Activated CD4-positive, alpha-beta T cell treated with anti-CD3 and anti-CD28 coated beads for 4 hours (primary cell): ENCODE data around the gene PLCL2.

ENCODE experiments used
- DNase-seq, 2 donors: peaks; one replicate each; pipeline ENCODE4 v3.0.0-alpha.2; 2020

PLCL2 gene

GRCh38 chr3:16866571-16866970, 18.2 kb upstream of the PLCL2 start:
- DNase-seq, result no peak

DNA sequence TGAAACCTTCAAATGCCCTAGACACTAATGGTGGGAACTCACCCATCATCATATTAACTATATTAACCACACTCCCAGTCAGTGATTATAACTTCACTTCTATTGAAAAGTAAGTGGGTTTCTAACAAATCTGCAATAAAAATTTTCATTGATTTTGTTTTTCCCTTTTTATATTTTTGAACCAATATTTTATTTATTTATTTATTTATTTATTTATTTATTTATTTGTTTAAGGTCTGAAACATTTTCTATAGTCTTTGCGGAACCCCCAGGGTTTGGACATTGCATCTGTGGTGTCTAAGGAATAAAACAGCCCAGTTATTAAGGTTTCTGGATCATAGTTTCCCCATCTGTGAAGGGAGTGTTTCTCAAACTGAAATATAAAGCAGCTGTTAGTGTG, 16.2 kb upstream of the PLCL2 start:
- DNase-seq, result no peak

DNA sequence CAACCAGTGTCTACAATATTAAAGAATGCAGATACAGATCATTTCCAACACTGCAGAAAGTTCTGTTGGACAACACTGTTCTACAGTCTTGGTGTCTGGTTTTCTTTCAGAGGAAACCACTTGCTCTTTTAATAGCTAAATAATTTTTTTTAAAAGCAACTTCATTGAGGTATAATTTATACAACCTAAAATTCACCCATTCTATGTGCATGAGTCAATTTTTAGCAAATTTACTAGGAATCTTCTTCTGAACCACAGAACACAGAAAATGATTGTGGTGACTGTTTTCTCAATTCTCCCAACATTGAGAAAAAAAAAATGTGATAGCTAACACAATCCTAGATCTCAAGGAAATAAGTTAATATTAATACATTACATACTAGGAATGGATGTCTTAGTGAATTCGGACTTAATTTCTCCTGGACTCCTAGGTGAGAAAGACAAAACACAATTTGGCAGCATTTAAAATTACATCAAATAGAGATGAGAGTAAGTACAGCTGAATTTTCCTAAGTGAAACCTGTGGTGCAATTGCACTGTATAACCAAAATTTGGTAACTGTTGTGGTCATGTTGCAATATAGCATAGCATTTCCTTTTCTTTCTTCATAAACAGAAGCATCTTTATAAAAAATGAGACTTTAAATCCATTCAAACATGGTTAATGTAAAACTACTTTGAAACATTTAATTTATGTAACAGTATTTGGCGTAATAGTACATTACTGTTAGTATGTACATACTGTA, 15.3 kb upstream of the PLCL2 start:
- DNase-seq, result no peak

GRCh38 chr3:16871915-16872842, 12.6 kb upstream of the PLCL2 start:
- no peak for DNase-seq

GRCh38 chr3:16873872-16874271, 10.9 kb upstream of the PLCL2 start:
- DNase-seq, result no peak

DNA sequence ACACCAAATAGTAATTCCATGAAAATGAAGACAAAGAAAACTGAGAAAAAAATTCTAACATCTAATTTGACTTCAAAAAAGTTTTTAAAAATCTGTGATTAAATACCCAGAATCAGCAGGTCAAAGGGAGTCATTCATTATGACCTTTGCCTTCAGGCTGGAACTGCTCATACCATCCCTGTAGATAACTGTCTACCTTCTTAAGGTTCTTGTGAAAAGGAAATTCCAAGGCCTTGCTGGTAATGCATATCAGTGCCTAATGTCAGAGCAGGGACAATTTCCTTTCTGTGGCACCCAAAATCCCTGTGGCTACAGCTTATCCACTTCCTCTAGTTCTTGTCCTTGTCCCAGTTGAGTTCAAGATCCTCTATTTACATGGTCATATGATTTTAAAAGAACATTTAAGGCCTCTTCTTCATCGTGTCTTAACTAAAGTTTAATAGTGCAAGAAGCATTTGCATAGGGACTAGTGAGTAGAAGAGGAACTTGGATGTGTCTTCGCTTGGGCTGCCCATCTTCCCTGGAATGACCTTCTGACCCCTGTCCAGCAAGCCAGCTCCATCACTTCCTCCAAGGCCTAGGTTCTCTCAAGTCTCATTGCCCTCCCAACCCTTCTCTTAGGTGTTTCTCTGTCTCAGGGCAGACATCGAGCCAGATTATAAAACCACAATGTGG, 8.7 kb upstream of the PLCL2 start:
- DNase-seq, result no peak

DNA sequence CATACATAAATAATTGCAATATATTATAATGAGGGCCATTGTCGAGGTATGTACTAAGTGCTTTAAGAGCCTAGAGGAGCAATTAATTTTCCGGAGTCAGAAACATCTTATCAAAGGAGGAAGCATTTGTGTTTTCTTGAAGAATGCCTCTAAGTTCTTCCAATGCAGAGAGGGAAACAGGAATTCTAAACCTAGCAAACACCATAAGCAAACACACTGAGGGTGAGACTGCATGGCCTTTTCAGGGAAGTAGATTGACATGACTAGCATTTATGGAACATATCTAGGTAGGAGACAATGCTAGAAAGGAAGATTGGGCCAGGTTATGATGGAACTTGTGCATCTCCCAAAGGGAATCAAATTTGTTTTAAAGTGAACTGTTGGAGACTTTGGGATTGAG, 7.2 kb upstream of the PLCL2 start:
- no peak for DNase-seq

GRCh38 chr3:16877911-16878310, 6.8 kb upstream of the PLCL2 start:
- DNase-seq, result no peak

DNA sequence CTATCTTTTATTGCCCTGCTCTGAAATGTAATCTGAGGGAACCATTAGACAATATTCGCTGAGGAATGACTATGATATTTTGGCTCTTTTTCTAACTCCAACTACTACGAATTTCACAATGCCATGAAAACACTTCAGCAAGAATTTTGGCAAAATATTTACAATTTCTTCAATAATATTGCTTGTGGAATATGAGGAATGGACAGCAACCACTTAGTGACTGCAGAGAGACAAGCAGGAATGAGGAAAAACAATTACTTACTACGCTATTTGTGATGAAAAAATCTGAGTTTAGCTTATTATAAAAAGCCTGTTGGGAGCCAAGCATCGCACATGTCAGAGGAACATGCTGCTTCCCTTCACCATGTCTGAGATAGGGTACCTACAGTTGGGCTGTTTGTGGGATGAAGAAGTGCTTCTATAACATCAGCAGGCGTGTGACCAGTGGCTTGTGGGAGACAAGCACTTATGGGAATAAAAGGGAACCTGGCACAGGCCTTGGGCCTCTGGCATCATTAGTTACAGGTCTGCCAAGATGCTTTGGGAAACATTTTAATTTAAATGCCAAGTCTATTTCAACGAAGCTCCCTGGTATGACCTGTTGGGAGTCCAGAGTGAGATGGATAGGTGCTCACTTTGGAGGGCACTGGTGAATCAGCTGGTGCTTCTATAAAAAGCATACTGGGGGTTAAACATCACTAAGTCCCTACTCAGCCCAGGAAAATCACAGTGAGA, 2.7 kb upstream of the PLCL2 start:
- DNase-seq, result no peak

DNA sequence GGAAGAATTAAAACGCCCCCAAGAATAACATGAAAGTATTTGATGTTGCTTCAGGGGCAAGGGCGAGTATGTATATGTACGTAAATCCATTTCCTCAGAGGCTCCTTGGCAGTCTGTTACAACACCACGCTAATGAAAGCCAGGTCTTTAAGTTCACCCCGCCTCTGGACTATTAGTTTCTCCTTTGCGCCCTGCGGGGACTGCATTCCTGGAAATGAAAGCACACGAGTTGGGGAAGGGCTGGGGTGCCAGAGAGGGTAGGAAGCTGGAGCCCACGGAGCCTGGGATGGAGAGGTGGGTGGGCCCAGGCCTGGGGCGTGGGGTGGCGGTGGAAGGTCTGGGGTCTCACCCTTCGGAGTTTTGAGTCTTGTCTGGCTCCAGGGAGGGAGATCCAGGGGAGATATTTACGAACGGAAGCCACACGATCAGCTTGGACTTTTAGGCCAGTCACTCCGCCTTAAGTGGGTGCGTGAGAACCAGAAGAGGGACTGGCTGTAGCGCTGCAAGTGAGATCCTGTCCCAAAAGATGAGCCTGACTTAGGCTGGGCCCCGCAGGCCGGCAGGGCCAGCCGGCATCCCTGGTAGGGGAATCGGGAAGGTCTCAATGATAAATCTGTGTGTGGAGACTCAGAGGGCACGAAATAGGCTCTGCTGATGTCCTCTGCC, 1.6 kb upstream of the PLCL2 start:
- DNase-seq, result no peak

GRCh38 chr3:16883723-16884083, 1.1 kb upstream of the PLCL2 start:
- DNase-seq, result no peak

GRCh38 chr3:16884084-16884747, 539 bp upstream of the PLCL2 start:
- DNase-seq, result peak; percentile 76 to 77

DNA sequence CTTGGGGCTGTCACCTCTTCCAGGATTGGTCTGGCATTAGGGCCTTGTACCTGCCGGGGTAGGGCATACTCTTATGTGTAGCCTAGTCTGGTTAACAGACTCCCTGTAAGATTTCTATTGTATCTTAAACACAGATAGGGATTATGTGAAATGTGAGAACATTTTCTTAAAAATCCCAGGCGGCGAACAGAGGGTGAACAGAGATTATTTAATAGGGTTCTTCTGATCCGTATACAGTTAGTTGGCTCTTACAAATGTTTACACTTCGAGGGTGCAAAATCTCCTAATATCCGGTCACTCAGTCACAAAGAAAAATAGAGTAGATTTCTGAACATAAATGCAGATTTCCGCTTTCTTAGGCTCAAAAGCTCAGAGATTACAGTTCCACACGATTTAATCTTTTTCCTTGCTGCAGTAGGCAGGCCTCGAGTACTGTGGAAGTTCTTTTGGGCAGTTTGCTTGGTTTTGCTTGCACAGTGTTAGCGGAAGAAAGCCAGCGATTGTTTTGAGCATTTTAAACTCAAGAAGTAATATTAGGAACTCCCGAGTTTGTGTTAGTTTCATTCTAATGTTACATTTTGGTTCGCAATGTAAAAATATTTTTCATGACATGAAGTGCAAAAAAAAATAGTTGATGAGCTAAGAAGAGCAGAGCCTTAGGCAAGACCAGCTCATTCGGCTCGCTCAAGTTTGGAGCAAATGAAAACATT, 993 bp downstream of the PLCL2 start:
- DNase-seq, result no peak

DNA sequence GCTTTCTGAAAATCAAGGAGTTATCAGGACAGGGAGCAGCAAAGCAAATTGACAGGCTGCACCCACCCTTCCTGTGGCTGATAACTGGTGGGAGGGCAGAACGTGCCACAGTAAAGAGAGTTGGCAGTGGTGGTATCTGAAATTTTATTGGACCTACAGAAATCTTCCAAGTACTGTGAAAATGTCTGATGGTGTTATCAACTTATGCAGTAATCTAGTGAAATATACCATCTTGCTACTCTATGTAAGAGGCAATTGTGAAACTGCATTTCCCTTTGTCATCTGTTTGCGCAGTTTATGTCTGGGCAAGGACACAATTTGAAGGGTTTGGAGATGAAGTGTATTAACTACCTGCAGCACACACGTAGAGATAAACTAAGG, 1.5 kb downstream of the PLCL2 start:
- no peak for DNase-seq

DNA sequence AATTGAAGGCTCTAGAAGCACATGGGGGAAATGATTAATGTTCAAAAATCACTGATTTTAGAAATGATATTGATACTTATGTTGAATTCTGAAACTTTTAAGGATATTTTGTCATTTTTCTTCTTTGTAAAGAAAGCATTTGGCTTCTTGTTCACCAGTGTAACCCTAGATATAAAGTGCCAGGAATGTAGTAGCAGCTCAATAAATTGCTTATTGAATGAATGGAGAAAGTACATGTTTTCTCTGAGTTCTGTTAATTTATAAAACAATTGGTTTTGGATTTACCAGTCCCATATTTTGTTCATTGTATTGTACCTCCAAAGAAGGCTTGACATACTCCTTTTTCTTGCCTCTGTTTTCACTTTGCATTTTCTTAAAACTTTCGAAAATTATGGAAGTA, 2.4 kb downstream of the PLCL2 start:
- no peak for DNase-seq

GRCh38 chr3:16888356-16888755, 3.6 kb downstream of the PLCL2 start:
- DNase-seq, result no peak

GRCh38 chr3:16888785-16889607, 4.2 kb downstream of the PLCL2 start:
- DNase-seq, result peak in 1 of 2 donors; percentile 28

GRCh38 chr3:16890597-16891333, 6.0 kb downstream of the PLCL2 start:
- DNase-seq, result no peak

- DNase-seq, result no peak
Measured at GRCh38 chr3:16893618-16894200, 9.0 kb downstream of the PLCL2 start.
